Calu3 (cell line): ENCODE results near the gene SCN3B. TPM values are rescaled to one million over a fixed set of nuclear protein-coding genes. Genes with fewer than 3 reads are reported as not detected.

Source experiments
- BruUV-seq: library from RNA; stranded (reverse); fragments of 400-500 nt; replicated peaks from 2 replicates; lab custom pipeline; 2021; lab: Mats Ljungman, UMichigan
- CTCF ChIA-PET: fragments of 300-600 bp; sonication (Branson Sonifier 250); formaldehyde crosslinking; loops from one replicate; lab custom pipeline; 2022; ENCODE audit warnings: antibody characterized with exemption; lab: Charles Lee
- DNase-seq: peaks from one replicate; pipeline ENCODE4 v3.0.0; 2022
- H3K27ac Mint-ChIP-seq: one replicate; pipeline ENCODE4 v1.8.0; 2022; ENCODE audit warnings: mixed read lengths; ENCODE audit not compliant: unreplicated experiment
- H3K27me3 Mint-ChIP-seq: one replicate; pipeline ENCODE4 v1.8.0; 2022; ENCODE audit warnings: mixed read lengths; ENCODE audit not compliant: unreplicated experiment
- H3K36me3 Mint-ChIP-seq: one replicate; pipeline ENCODE4 v1.8.0; 2022; ENCODE audit warnings: mild to moderate bottlenecking, moderate library complexity, mixed read lengths; ENCODE audit not compliant: insufficient read depth, unreplicated experiment
- H3K4me1 Mint-ChIP-seq: one replicate; pipeline ENCODE4 v1.8.0; 2022; ENCODE audit warnings: mild to moderate bottlenecking, low read depth, mixed read lengths; ENCODE audit not compliant: unreplicated experiment
- H3K4me3 Mint-ChIP-seq: one replicate; pipeline ENCODE4 v1.8.0; 2022; ENCODE audit warnings: mild to moderate bottlenecking, low read depth, moderate library complexity, mixed read lengths; ENCODE audit not compliant: unreplicated experiment
- H3K9me3 Mint-ChIP-seq: one replicate; pipeline ENCODE4 v1.8.0; 2022; ENCODE audit warnings: low read depth, mixed read lengths; ENCODE audit not compliant: unreplicated experiment
- intact Hi-C: fragments of 100-400 bp; cut with micrococcal nuclease; formaldehyde crosslinking; loops from one replicate; pipeline ENCODE4 v1.10.0; 2022; ENCODE audit not compliant: unreplicated experiment
- total RNA-seq: library from RNA; stranded (reverse); gene quantifications from 2 replicates; pipeline ENCODE4 v1.2.3, GENCODE V29; 2022
- TF ChIP-seq, protein P1 (sequence below): fragments of 200-600 bp; IDR thresholded peaks from one replicate; pipeline ENCODE4 v1.8.0; 2022; ENCODE audit warnings: antibody characterized with exemption; ENCODE audit not compliant: unreplicated experiment

Gene SCN3B
- total RNA-seq, 1 experiment from 2014 or later, result 0.45 TPM

DNA sequence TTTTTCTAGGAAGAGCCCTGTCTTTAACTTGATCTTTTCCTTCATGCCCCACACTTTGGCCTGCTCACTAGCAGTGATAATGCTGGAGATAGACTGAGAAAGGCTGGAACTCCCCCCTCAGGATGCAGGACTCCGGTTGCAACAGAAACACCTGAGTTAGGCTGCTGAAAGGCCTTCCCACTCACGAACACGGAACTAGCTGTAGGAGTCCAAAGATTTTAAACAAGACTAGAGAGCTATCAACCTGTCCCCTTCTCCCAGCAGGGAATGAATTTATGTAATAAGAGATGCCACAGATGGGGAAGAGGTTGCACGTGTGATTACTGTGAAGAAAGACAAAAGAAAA, 13.0 kb downstream of the SCN3B start:
- TF ChIP-seq, protein P1, sequence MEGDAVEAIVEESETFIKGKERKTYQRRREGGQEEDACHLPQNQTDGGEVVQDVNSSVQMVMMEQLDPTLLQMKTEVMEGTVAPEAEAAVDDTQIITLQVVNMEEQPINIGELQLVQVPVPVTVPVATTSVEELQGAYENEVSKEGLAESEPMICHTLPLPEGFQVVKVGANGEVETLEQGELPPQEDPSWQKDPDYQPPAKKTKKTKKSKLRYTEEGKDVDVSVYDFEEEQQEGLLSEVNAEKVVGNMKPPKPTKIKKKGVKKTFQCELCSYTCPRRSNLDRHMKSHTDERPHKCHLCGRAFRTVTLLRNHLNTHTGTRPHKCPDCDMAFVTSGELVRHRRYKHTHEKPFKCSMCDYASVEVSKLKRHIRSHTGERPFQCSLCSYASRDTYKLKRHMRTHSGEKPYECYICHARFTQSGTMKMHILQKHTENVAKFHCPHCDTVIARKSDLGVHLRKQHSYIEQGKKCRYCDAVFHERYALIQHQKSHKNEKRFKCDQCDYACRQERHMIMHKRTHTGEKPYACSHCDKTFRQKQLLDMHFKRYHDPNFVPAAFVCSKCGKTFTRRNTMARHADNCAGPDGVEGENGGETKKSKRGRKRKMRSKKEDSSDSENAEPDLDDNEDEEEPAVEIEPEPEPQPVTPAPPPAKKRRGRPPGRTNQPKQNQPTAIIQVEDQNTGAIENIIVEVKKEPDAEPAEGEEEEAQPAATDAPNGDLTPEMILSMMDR, result no peak
- no TSS peak for BruUV-seq
- no peaks in the 10 kb centered on the region for H3K9me3 Mint-ChIP-seq
- intact Hi-C loops, result loop anchor here (1.0 to 10.0 kb wide), 2 partner anchors 57 to 66 kb away; no protein-coding TSS in a partner anchor
- H3K27me3 Mint-ChIP-seq, result peaks cover 81% of the 10 kb centered on the region
- no peak for DNase-seq
- no peaks in the 10 kb centered on the region for H3K36me3 Mint-ChIP-seq
- H3K4me3 Mint-ChIP-seq, result no peak overlapping the region
- no peaks in the 10 kb centered on the region for H3K4me1 Mint-ChIP-seq
- CTCF ChIA-PET, result interaction anchor here (1.1 kb wide), 1 partner anchor 66 kb away, joined by 3 read pairs; no protein-coding TSS in a partner anchor
- H3K27ac Mint-ChIP-seq, result no peak overlapping the region

DNA sequence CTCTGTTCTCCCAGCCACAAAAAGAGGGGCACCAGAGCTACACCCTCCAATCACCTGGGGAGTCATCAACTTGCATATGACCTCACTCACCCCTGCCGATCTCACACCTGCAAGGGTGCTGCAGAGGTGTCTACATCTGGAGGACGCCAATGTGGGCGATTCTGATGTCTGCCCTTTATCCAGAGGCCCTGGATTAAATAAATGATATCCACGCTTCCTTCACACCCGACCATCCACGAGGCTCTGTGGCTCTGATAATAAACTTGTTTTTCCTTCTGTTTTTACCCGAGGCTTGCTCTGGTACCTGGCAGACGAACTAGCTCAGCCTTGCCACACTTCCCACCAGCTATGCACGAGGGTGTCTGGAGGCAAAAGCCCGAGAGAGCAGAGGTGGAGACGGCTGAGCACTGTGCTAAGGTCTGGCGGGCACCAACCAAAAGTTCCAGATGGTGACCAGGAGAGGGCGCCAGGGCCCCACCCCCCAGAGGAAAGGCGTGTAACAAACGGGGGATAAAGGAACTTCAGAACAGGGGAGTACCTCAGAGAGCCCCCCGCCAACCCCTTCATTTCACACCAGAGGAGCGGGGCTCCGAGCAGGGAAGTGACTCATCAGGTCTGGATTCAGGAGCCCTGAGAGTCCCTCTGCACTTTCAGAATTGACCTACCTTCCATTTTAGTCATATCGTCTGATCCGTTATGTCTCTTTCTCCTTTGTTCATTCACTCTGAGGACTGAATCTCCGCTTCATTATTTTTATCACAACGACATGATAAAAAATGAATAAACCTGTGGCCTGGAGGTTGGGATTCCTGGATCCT, 13.5 kb downstream of the SCN3B start:
- Mint-ChIP-seq H3K9me3 (no peaks in the 10 kb centered on the region), H3K27ac (no peak overlapping the region), H3K4me3 (no peak overlapping the region), H3K36me3 (no peaks in the 10 kb centered on the region), H3K4me1 (no peaks in the 10 kb centered on the region), H3K27me3 (peaks cover 84% of the 10 kb centered on the region)
- no TSS peak for BruUV-seq
- CTCF ChIA-PET, result interaction anchor here (0.7 to 1.2 kb wide), 2 partner anchors 56 to 67 kb away, joined by 3 to 5 read pairs; no protein-coding TSS in a partner anchor
- intact Hi-C loops, result loop anchor here (1.0 to 10.0 kb wide), 2 partner anchors 56 to 66 kb away; no protein-coding TSS in a partner anchor
- TF ChIP-seq, protein P1, result peak; percentile 65
- DNase-seq, result peak; percentile 43

DNA sequence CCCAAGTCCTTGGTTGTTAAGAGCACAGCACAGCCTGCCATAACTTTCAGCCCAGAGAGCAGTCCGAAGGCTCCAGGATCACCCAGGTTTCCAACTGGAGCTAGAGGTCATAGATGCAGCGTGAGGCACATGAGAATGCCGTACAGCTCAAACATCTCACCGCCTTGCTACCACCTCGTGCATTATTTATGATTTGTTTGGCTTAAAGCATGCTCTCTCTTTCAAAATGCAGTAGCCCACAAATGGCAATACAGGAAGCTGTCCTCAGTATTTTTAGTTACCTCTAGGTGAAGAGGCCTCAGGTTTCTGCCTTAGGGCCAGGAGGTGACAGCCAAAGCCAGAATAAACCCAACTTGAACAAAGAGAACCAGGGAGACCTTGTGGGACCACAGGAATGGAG, 14.4 kb downstream of the SCN3B start:
- CTCF ChIA-PET, result interaction anchor here (0.7 to 1.2 kb wide), 2 partner anchors 56 to 67 kb away, joined by 3 to 5 read pairs; no protein-coding TSS in a partner anchor
- Mint-ChIP-seq H3K36me3 (no peaks in the 10 kb centered on the region), H3K27ac (no peak overlapping the region), H3K4me3 (no peak overlapping the region), H3K9me3 (no peaks in the 10 kb centered on the region), H3K27me3 (peaks cover 91% of the 10 kb centered on the region), H3K4me1 (no peaks in the 10 kb centered on the region)
- DNase-seq, result no peak
- BruUV-seq, result no TSS peak
- TF ChIP-seq, protein P1, result no peak
- intact Hi-C loops, result loop anchor here (10.0 kb wide), 1 partner anchor 55 kb away; no protein-coding TSS in a partner anchor

DNA sequence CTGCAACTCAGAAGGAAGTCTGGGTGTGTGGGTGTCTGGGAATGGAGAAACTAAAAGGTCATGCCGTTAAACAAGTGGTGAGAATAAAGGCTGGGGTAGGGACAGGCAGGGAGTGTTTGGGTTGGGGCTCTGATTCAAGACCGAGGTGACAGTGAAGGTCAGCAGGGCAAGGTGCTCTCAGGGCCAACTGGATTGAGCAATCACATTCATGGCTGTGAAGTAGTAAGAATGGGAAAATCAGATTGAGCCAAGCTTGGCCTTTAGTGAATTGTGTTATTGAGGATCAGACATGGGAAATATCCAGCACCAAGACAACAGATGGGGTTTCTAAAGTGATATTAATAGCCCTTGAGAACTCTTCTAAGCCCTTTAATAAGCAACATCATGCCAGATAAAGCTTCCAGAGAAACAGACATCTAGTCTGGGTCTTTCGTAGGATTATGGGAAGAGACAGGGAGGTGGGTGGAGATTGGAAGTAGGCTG, 24.3 kb downstream of the SCN3B start:
- H3K27ac Mint-ChIP-seq, result no peak overlapping the region
- H3K9me3 Mint-ChIP-seq, result no peaks in the 10 kb centered on the region
- TF ChIP-seq, protein P1, result no peak
- no TSS peak for BruUV-seq
- peaks cover 51% of the 10 kb centered on the region for H3K27me3 Mint-ChIP-seq
- intact Hi-C loops, result no loop called here
- H3K36me3 Mint-ChIP-seq, result no peaks in the 10 kb centered on the region
- CTCF ChIA-PET, result no interaction called here
- DNase-seq, result no peak
- no peak overlapping the region for H3K4me3 Mint-ChIP-seq
- no peaks in the 10 kb centered on the region for H3K4me1 Mint-ChIP-seq
